HEK293 (cell line): ENCODE data around the gene FHIT.

Experiments used
- CTCF ChIP-seq: fragments of 450-650 bp; formaldehyde crosslinking; IDR thresholded peaks from 2 replicates; pipeline ENCODE4 v1.5.1; 2016; ENCODE audit warnings: missing biosample characterization, missing genetic modification characterization
- KLF9 ChIP-seq: fragments of 450-650 bp; formaldehyde crosslinking; IDR thresholded peaks from 2 replicates; pipeline ENCODE4 v1.5.1; 2016; ENCODE audit warnings: missing biosample characterization, missing genetic modification characterization, low read depth
- MYNN ChIP-seq: fragments of 450-650 bp; formaldehyde crosslinking; IDR thresholded peaks from 2 replicates; pipeline ENCODE4 v1.5.1; 2016; ENCODE audit warnings: missing biosample characterization, missing genetic modification characterization, borderline replicate concordance
- PRDM1 ChIP-seq: fragments of 450-650 bp; formaldehyde crosslinking; IDR thresholded peaks from 2 replicates; pipeline ENCODE4; 2016; ENCODE audit warnings: missing biosample characterization, missing genetic modification characterization
- ZBTB7A ChIP-seq: fragments of 450-650 bp; formaldehyde crosslinking; IDR thresholded peaks from 2 replicates; pipeline ENCODE4 v1.5.1; 2016; ENCODE audit warnings: low read depth, missing biosample characterization, missing genetic modification characterization
- ZNF121 ChIP-seq: fragments of 450-650 bp; formaldehyde crosslinking; IDR thresholded peaks from 2 replicates; pipeline ENCODE4 v1.5.1; 2016; ENCODE audit warnings: missing biosample characterization, missing genetic modification characterization
- ZNF274 ChIP-seq, 2 experiments: fragments of 200-500 bp in 1 of 2; fragments of 450-650 bp in 1 of 2; sonication (Bioruptor generic) in 1 of 2; formaldehyde crosslinking in 1 of 2; IDR thresholded peaks; 2 replicates each; pipeline versions ENCODE4 v1.5.1 to v1.6.1; 2014 to 2016; ENCODE audit warnings: borderline replicate concordance in 1 of 2, inconsistent platforms in 1 of 2, low read length in 1 of 2, missing biosample characterization in 1 of 2, missing genetic modification characterization in 1 of 2
- ZNF292 ChIP-seq: fragments of 450-650 bp; formaldehyde crosslinking; IDR thresholded peaks from 2 replicates; pipeline ENCODE4 v1.5.1; 2016; ENCODE audit warnings: low read depth, missing biosample characterization, missing genetic modification characterization, borderline replicate concordance
- ZNF366 ChIP-seq: fragments of 450-650 bp; formaldehyde crosslinking; conservative IDR thresholded peaks from 2 replicates; pipeline ENCODE4 v1.5.1; 2016; ENCODE audit warnings: missing biosample characterization, missing genetic modification characterization
- ZNF394 ChIP-seq: fragments of 450-650 bp; formaldehyde crosslinking; IDR thresholded peaks from 2 replicates; pipeline ENCODE4 v1.5.1; 2016; ENCODE audit warnings: missing biosample characterization, missing genetic modification characterization, mild to moderate bottlenecking, moderate library complexity, borderline replicate concordance
- ZNF510 ChIP-seq: fragments of 450-650 bp; formaldehyde crosslinking; IDR thresholded peaks from 2 replicates; pipeline ENCODE4 v1.5.1; 2018; ENCODE audit warnings: mild to moderate bottlenecking, missing genetic modification characterization, missing biosample characterization; ENCODE audit not compliant: insufficient replicate concordance
- ZNF580 ChIP-seq: fragments of 450-650 bp; formaldehyde crosslinking; IDR thresholded peaks from 2 replicates; pipeline ENCODE4 v1.5.1; 2016; ENCODE audit warnings: missing biosample characterization, missing genetic modification characterization
- ZNF596 ChIP-seq: fragments of 450-650 bp; IDR thresholded peaks from 2 replicates; pipeline ENCODE4 v1.5.0; 2018; ENCODE audit warnings: missing biosample characterization, mild to moderate bottlenecking, missing genetic modification characterization, moderate library complexity
- TF ChIP-seq, protein P1 (sequence below): fragments of 450-650 bp; formaldehyde crosslinking; IDR thresholded peaks from 2 replicates; pipeline ENCODE4 v1.5.1; 2016; ENCODE audit warnings: missing biosample characterization, missing genetic modification characterization

GRCh38 chr3:60801307-60801706, 449.9 kb downstream of the FHIT start:
- TF ChIP-seq CTCF (tag by site-specific recombination), result no peak
- TF ChIP-seq PRDM1 (tag by site-specific recombination), result no peak
- TF ChIP-seq ZNF292 (tag by site-specific recombination), result no peak
- TF ChIP-seq, protein P1, sequence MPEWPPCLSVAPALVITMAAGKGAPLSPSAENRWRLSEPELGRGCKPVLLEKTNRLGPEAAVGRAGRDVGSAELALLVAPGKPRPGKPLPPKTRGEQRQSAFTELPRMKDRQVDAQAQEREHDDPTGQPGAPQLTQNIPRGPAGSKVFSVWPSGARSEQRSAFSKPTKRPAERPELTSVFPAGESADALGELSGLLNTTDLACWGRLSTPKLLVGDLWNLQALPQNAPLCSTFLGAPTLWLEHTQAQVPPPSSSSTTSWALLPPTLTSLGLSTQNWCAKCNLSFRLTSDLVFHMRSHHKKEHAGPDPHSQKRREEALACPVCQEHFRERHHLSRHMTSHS (tag by site-specific recombination), result no peak
- no peak for TF ChIP-seq ZNF394
- TF ChIP-seq ZBTB7A, result no peak
- TF ChIP-seq ZNF510 (tag by site-specific recombination), result no peak
- no peak for TF ChIP-seq KLF9 (tag by site-specific recombination)
- no peak for TF ChIP-seq ZNF596
- TF ChIP-seq ZNF274 (IDR thresholded peaks at IDR 0.05; ENCODE audit: low read length), result no peak
- no peak for TF ChIP-seq ZNF274 (tag by site-specific recombination; IDR thresholded peaks at IDR 0.05; ENCODE audit: borderline replicate concordance)
- no peak for TF ChIP-seq ZNF366 (tag by site-specific recombination)
- no peak for TF ChIP-seq ZNF121 (tag by site-specific recombination)
- no peak for TF ChIP-seq ZNF580
- no peak for TF ChIP-seq MYNN (tag by site-specific recombination)
